ENCODE results near the gene CCDC107.

- TF ChIP-seq POLR2A (IDR thresholded peaks at IDR 0.05; ENCODE audit: low read length): no peak
- no peak for TF ChIP-seq GATA1 (IDR thresholded peaks at IDR 0.05; ENCODE audit: low read depth, low read length)
These were observed 48.3 kb upstream of the CCDC107 start for GRCh38 chr9:35609820-35610163.
